MM.1S (cell line): Measurements from ENCODE around the gene TUBB2B.

Experiments used
- DNase-seq: peaks from one replicate; pipeline ENCODE4 v3.0.0-alpha.2; 2015
- H2AFZ ChIP-seq: fragments of 300-600 bp; sonication (generic); 2 replicates; pipeline ENCODE4 v1.6.0; 2016; ENCODE audit warnings: antibody characterized with exemption, low read length
- H3F3A ChIP-seq: fragments of 300-600 bp; sonication (generic); 2 replicates; pipeline ENCODE4 v1.6.1; 2016; ENCODE audit warnings: mild to moderate bottlenecking, antibody characterized with exemption, low read length, moderate library complexity, mixed read lengths; ENCODE audit not compliant: insufficient read depth
- H3K27ac ChIP-seq: fragments of 300-600 bp; sonication (generic); 2 replicates; pipeline ENCODE4 v1.5.1; 2016; ENCODE audit warnings: mild to moderate bottlenecking, low read length
- H3K27me3 ChIP-seq: fragments of 300-600 bp; sonication (generic); replicated peaks from 2 replicates; pipeline ENCODE4 v1.6.0; 2016; ENCODE audit warnings: low read length; ENCODE audit not compliant: insufficient read depth
- H3K36me3 ChIP-seq: fragments of 300-600 bp; sonication (generic); replicated peaks from 2 replicates; pipeline ENCODE4 v1.6.1; 2016; ENCODE audit warnings: mild to moderate bottlenecking, low read length, mixed read lengths; ENCODE audit not compliant: insufficient read depth
- H3K4me1 ChIP-seq: fragments of 300-600 bp; sonication (generic); 2 replicates; pipeline ENCODE4 v1.6.1; 2016; ENCODE audit warnings: low read length, mixed read lengths
- H3K4me2 ChIP-seq: fragments of 300-600 bp; sonication (generic); 2 replicates; pipeline ENCODE4 v1.6.0; 2016; ENCODE audit warnings: low read depth, low read length
- H3K4me3 ChIP-seq: fragments of 300-600 bp; sonication (generic); 2 replicates; pipeline ENCODE4 v1.5.1; 2016; ENCODE audit warnings: low read length, mixed read lengths
- H3K79me2 ChIP-seq: fragments of 300-600 bp; sonication (generic); 2 replicates; pipeline ENCODE4 v1.6.1; 2016; ENCODE audit warnings: mixed run types, low read length, mixed read lengths
- H3K9ac ChIP-seq: fragments of 300-600 bp; sonication (generic); 2 replicates; pipeline ENCODE4 v1.6.1; 2016; ENCODE audit warnings: low read length, mixed read lengths
- H3K9me2 ChIP-seq: fragments of 300-600 bp; sonication (generic); replicated peaks from 2 replicates; pipeline ENCODE4 v1.6.1; 2016; ENCODE audit warnings: mild to moderate bottlenecking, low read length, mixed read lengths; ENCODE audit not compliant: insufficient read depth
- H3K9me3 ChIP-seq: fragments of 300-600 bp; sonication (generic); replicated peaks from 2 replicates; pipeline ENCODE4 v1.6.1; 2016; ENCODE audit warnings: mild to moderate bottlenecking, low read length, mixed read lengths; ENCODE audit not compliant: insufficient read depth
- H4K20me1 ChIP-seq: fragments of 300-600 bp; sonication (generic); 2 replicates; pipeline ENCODE4 v1.6.1; 2016; ENCODE audit warnings: mild to moderate bottlenecking, low read length, moderate library complexity, mixed read lengths; ENCODE audit not compliant: insufficient read depth
- CTCF ChIP-seq: fragments of 300-600 bp; sonication (generic); IDR thresholded peaks from 2 replicates; pipeline ENCODE4 v1.5.1; 2016; ENCODE audit warnings: antibody characterized with exemption, low read length, mixed read lengths
- EZH2 ChIP-seq: fragments of 300-600 bp; sonication (generic); optimal IDR thresholded peaks from 2 replicates; pipeline ENCODE3; 2017; ENCODE audit warnings: low read depth, mild to moderate bottlenecking, antibody characterized with exemption, low read length, mixed read lengths
- EZH2phosphoT487 ChIP-seq: fragments of 300-600 bp; sonication (generic); IDR thresholded peaks from 2 replicates; pipeline ENCODE4 v1.6.1; 2018; ENCODE audit warnings: antibody characterized with exemption, low read length

TUBB2B gene

DNA sequence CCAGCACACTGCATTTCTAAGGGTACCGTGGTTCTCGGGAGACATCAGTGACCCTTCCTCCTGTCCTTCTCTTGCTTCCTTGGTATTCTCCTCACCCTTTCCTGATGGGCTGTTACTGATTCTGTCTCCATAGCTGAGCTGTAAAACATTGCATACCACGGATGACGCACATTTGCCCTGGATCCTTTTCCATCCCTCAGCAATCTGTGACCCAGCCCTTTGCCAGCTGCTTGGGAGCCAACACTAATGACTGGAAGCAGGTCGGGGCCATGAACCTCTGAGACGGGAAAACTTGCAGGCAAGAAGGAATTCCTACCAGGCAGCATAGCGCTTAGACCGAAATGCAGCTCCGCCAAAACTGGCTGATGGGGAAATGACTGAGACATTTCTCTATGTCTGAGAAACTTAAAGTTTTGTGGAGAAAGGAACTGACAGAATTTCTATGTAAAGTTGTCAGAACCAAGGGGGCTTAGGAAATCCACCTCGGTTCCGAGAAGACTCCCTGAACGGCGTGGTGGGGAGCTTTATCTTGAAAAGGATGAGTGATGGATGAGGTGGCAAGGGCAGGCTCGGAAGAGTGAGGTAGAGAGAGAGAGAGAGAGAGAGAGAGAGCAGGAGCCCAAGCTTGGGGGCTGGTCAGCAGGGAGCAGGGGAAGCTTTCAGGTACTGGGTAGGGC lies 19.2 kb downstream of the TUBB2B start:
- H3K27me3 ChIP-seq = no peaks in the 10 kb centered on the region
- H2AFZ ChIP-seq = no peak overlapping the region
- no peak overlapping the region for H3K27ac ChIP-seq
- no peak for DNase-seq
- TF ChIP-seq EZH2 = no peak
- TF ChIP-seq CTCF = no peak
- TF ChIP-seq EZH2phosphoT487 = no peak
- no peaks in the 10 kb centered on the region for H3K9me2 ChIP-seq
- H3K4me2 ChIP-seq = no peak overlapping the region
- H3K9me3 ChIP-seq = no peaks in the 10 kb centered on the region
- H3K9ac ChIP-seq = no peak overlapping the region
- no peaks in the 10 kb centered on the region for H3F3A ChIP-seq
- H3K36me3 ChIP-seq = no peaks in the 10 kb centered on the region
- H3K4me3 ChIP-seq = no peak overlapping the region
- no peaks in the 10 kb centered on the region for H3K79me2 ChIP-seq
- peaks cover 7% of the 10 kb centered on the region; the same call in 1 of the 2 replicates for H3K4me1 ChIP-seq
- H4K20me1 ChIP-seq = no peaks in the 10 kb centered on the region

DNA sequence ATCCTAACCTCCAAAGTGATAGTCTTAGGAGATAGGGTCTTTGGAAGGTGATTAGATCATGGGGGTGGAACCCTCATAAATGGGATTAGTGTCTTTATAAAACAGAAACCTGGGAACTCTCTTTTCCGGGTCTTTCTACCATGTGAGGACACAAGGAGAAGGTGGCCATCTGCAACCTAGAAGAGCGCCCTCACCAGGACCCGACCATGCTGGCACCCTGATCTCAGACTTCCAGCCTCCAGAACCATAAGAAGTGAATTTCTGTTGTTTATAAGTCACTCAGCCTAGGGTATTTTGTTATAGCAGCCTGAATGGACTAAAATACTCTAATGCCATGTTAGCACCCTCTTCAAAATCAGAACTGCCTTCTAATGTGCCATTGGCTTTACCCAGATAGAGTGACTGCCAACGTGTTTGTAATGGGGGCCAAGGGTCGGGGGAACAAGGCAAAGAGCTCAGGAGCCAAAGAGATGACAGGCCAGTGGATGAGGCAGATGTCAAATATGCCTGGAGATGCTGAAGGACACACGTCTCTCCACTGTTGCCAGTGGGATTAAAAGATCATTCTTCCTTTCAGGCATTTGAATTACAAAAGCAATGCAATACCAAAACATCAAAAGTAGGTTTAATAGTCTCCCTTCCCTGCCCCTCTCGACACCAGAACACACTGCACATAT lies 21.0 kb downstream of the TUBB2B start:
- Histone ChIP-seq H3K4me2 (no peak overlapping the region), H3K9me3 (no peaks in the 10 kb centered on the region), H4K20me1 (no peaks in the 10 kb centered on the region), H3K4me3 (no peak overlapping the region), H2AFZ (no peak overlapping the region), H3K36me3 (no peaks in the 10 kb centered on the region), H3K27ac (no peak overlapping the region), H3K27me3 (no peaks in the 10 kb centered on the region), H3K9ac (no peak overlapping the region), H3K79me2 (no peaks in the 10 kb centered on the region), H3K4me1 (peaks cover 7% of the 10 kb centered on the region; the same call in 1 of the 2 replicates), H3F3A (no peaks in the 10 kb centered on the region), H3K9me2 (no peaks in the 10 kb centered on the region)
- TF ChIP-seq EZH2 (no peak), CTCF (no peak), EZH2phosphoT487 (no peak)
- DNase-seq = no peak

- DNase-seq = no peak
- Histone ChIP-seq H3K4me3 (no peak overlapping the region), H3K9me2 (no peaks in the 10 kb centered on the region), H3K79me2 (no peaks in the 10 kb centered on the region), H3K9ac (no peak overlapping the region), H3K27me3 (no peaks in the 10 kb centered on the region), H3K4me2 (no peak overlapping the region), H3K4me1 (peaks cover 7% of the 10 kb centered on the region; the same call in 1 of the 2 replicates), H3K36me3 (no peaks in the 10 kb centered on the region), H3K27ac (no peak overlapping the region), H3K9me3 (no peaks in the 10 kb centered on the region), H2AFZ (no peak overlapping the region), H3F3A (no peaks in the 10 kb centered on the region), H4K20me1 (no peaks in the 10 kb centered on the region)
- TF ChIP-seq EZH2 (no peak), EZH2phosphoT487 (no peak), CTCF (no peak)
These were observed 21.5 kb downstream of the TUBB2B start for GRCh38 chr6:3205913-3206312.
